IPS-15b (cell line): Measurements from ENCODE around the gene GPR89A.
"Not testable (repeated sequence)": the region's sequence is repeated elsewhere in the genome, so short reads cannot be mapped to it uniquely, and the experiment has no call there.

Experiments
- H3K27me3 ChIP-seq: one replicate; pipeline ENCODE4 v1.6.1; 2013; ENCODE audit warnings: low read length; ENCODE audit not compliant: control insufficient read depth, insufficient read depth
- H3K36me3 ChIP-seq: one replicate; pipeline ENCODE4 v1.6.1; 2013; ENCODE audit warnings: low read length; ENCODE audit not compliant: control insufficient read depth, insufficient read depth
- H3K4me1 ChIP-seq: one replicate; pipeline ENCODE4 v1.6.1; 2013; ENCODE audit warnings: mild to moderate bottlenecking, low read length; ENCODE audit not compliant: control insufficient read depth, insufficient read depth
- H3K4me3 ChIP-seq: one replicate; pipeline ENCODE4 v1.5.1; 2013; ENCODE audit warnings: low read depth, low read length
- H3K9ac ChIP-seq: one replicate; pipeline ENCODE4 v1.6.1; 2013; ENCODE audit warnings: low read depth, mild to moderate bottlenecking, low read length
- H3K9me3 ChIP-seq: one replicate; pipeline ENCODE4 v1.6.1; 2013; ENCODE audit warnings: mild to moderate bottlenecking, low read length; ENCODE audit not compliant: control insufficient read depth, insufficient read depth

GPR89A gene

GRCh38 chr1:145707183-145707867 lies 99.5 kb downstream of the GPR89A start, which contains the start of gene PDZK1:
TSS of gene PDZK1 (minus strand) at chr1:145707368. CDS start at chr1:145688021, 19,347 bp downstream.
- no peak within 1 kb of the TSS for H3K9ac ChIP-seq
- H3K36me3 ChIP-seq, result no peaks in the 10 kb centered on the region
- no peaks in the 10 kb centered on the region for H3K4me1 ChIP-seq
- no peak within 1 kb of the TSS for H3K4me3 ChIP-seq
- H3K9me3 ChIP-seq, result no peaks in the 10 kb centered on the region
- no peaks in the 10 kb centered on the region for H3K27me3 ChIP-seq

- Histone ChIP-seq H3K9ac (no peak overlapping the region), H3K36me3 (no peaks in the 10 kb centered on the region), H3K9me3 (no peaks in the 10 kb centered on the region), H3K4me3 (no peak overlapping the region), H3K27me3 (no peaks in the 10 kb centered on the region), H3K4me1 (no peaks in the 10 kb centered on the region)
Observed at GRCh38 chr1:145708063-145708462, 100.3 kb downstream of the GPR89A start.

GRCh38 chr1:145710291-145711027 lies 102.7 kb downstream of the GPR89A start:
- Histone ChIP-seq H3K4me1 (no peaks in the 10 kb centered on the region), H3K36me3 (no peaks in the 10 kb centered on the region), H3K4me3 (no peak overlapping the region), H3K27me3 (no peaks in the 10 kb centered on the region), H3K9ac (no peak overlapping the region), H3K9me3 (no peaks in the 10 kb centered on the region)

DNA sequence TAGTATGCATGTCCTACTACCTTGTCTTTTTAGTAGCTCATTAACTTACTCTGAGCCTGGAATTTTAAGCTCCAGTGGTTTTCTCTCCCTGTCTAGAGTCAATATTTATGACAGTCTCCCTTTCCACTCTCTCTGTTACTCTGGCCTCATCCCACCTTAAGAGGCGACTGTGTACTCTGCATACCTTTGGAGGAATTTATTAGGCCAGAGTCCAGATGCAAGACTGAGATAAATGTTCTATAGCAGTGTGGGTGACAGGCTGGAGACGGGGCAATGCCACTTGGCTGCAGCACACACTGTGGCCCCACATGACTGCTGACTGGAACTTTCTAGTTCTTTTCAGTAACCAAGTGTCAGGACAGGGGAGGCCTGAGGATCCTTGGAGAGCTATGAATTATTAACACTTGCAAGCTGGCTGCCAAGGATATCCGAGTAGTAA lies 103.4 kb downstream of the GPR89A start:
- Histone ChIP-seq H3K36me3 (no peaks in the 10 kb centered on the region), H3K9me3 (no peaks in the 10 kb centered on the region), H3K4me3 (no peak overlapping the region), H3K27me3 (no peaks in the 10 kb centered on the region), H3K4me1 (no peaks in the 10 kb centered on the region), H3K9ac (no peak overlapping the region)

DNA sequence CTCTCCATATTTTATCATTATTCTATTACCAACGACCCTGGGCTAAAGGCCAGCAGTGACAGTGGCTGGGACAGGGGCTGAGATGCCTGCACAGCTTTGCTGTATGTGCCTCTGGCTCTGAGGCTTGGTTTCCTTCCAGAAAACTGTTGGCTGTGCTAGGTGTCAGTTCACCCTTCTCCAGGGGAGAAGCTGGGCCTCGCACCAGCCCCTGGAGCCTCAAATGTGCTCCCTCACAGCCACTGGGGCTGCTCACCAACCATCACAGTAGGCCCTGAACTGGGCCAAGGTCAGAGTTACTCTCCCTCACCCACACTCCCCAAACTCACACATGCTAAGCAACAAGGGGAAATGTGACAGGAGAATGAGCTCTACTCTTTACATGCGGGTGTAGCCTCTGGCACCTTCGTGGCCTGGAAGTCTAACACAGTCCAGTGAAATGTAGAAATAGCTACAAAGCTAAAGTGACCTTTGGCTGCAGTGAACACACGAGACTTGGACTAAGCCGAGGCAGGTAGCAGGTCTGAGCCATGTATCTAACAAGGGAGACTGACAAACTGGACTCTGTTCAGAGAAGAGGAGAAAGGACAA lies 106.8 kb downstream of the GPR89A start:
- Histone ChIP-seq H3K4me1 (no peaks in the 10 kb centered on the region), H3K27me3 (peaks cover 5% of the 10 kb centered on the region), H3K9ac (no peak overlapping the region), H3K4me3 (no peak overlapping the region), H3K9me3 (no peaks in the 10 kb centered on the region), H3K36me3 (no peaks in the 10 kb centered on the region)

- Histone ChIP-seq H3K9me3 (no peaks in the 10 kb centered on the region), H3K27me3 (peaks cover 19% of the 10 kb centered on the region), H3K4me3 (no peak overlapping the region), H3K4me1 (no peaks in the 10 kb centered on the region), H3K36me3 (no peaks in the 10 kb centered on the region), H3K9ac (no peak overlapping the region)
Observed at GRCh38 chr1:145716641-145717345, 109.0 kb downstream of the GPR89A start.

DNA sequence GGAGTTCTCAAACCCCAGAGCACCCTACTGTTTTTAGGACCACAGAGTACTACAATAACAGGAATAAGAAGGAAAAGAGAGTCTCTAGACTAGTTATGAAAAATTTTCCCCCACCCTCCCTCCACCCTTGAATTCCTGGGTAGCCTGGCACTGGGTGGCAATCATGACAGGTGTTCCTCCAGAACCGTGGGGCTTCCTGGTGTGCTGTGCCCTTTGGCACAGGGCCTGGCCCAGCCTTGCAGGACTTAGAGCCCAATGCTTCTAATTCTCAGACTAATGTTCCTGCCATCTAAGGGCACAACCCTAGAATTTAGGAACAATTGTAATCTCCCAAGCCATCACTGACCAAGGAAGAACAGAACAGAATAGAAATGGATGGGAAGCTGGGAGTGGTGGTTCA lies 110.0 kb downstream of the GPR89A start:
- no peak overlapping the region for H3K4me3 ChIP-seq
- H3K27me3 ChIP-seq, result peaks cover 25% of the 10 kb centered on the region
- no peak overlapping the region for H3K9ac ChIP-seq
- H3K9me3 ChIP-seq, result no peaks in the 10 kb centered on the region
- no peaks in the 10 kb centered on the region for H3K36me3 ChIP-seq
- H3K4me1 ChIP-seq, result no peaks in the 10 kb centered on the region

- not testable (repeated sequence) for H3K4me3 ChIP-seq, H3K9ac ChIP-seq, H3K36me3 ChIP-seq, H3K4me1 ChIP-seq, H3K9me3 ChIP-seq
- peaks cover 25% of the 10 kb centered on the region for H3K27me3 ChIP-seq
Observed at GRCh38 chr1:145718465-145718864, 110.7 kb downstream of the GPR89A start.

- H3K9me3 ChIP-seq, result no peaks in the 10 kb centered on the region
- no peaks in the 10 kb centered on the region for H3K36me3 ChIP-seq
- H3K4me3 ChIP-seq, result no peak within 1 kb of the TSS
- H3K9ac ChIP-seq, result no peak within 1 kb of the TSS
- H3K4me1 ChIP-seq, result no peaks in the 10 kb centered on the region
- peaks cover 25% of the 10 kb centered on the region for H3K27me3 ChIP-seq
Observed at GRCh38 chr1:145719230-145720079, 111.7 kb downstream of the GPR89A start, which contains the start of gene CD160. TSS of gene CD160 (plus strand) at chr1:145719499. CDS start at chr1:145728328, 8,829 bp downstream.
